Measurements from ENCODE around the gene CACNA1F.

DNA sequence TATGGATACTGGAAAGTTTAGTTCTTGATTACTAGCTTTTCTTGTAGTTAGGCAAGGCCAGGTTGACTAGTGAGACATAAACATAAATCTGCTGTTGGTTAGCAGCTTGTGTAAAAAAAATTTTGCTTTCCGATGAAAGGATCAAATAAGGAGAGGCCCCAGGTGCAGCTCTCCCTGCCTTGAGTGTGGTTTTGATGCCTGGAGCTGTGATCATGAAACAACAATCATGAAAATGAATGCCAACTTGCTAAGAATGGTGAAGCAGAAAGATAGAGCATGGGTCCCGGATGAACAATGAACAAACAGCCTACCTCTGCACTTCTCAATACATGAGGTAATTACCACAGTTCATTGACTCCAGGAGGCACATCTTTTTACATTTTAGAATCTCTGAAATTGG, 18.7 kb downstream of the CACNA1F start:
- TF ChIP-seq, protein P1, sequence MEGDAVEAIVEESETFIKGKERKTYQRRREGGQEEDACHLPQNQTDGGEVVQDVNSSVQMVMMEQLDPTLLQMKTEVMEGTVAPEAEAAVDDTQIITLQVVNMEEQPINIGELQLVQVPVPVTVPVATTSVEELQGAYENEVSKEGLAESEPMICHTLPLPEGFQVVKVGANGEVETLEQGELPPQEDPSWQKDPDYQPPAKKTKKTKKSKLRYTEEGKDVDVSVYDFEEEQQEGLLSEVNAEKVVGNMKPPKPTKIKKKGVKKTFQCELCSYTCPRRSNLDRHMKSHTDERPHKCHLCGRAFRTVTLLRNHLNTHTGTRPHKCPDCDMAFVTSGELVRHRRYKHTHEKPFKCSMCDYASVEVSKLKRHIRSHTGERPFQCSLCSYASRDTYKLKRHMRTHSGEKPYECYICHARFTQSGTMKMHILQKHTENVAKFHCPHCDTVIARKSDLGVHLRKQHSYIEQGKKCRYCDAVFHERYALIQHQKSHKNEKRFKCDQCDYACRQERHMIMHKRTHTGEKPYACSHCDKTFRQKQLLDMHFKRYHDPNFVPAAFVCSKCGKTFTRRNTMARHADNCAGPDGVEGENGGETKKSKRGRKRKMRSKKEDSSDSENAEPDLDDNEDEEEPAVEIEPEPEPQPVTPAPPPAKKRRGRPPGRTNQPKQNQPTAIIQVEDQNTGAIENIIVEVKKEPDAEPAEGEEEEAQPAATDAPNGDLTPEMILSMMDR (IDR thresholded peaks at IDR 0.05), result no peak
- TF ChIP-seq POLR2AphosphoS5 (IDR thresholded peaks at IDR 0.05), result no peak
- no peak for TF ChIP-seq POLR2A (IDR thresholded peaks at IDR 0.05; ENCODE audit: low read depth)
- no peak for TF ChIP-seq EP300 (IDR thresholded peaks at IDR 0.05)
